ENCODE measurements around the gene HSBP1L1. TPM values are rescaled to one million over a fixed set of nuclear protein-coding genes. Genes with fewer than 3 reads are reported as not detected.

HSBP1L1 gene
- total and polyA plus RNA-seq, 8 donors = 4.1 to 62.3 (median 34.0) TPM

GRCh38 chr18:79975985-79976680, 11.7 kb downstream of the HSBP1L1 start:
- H3K27me3 ChIP-seq = no peaks in the 10 kb centered on the region
- no peaks in the 10 kb centered on the region for H3K9me3 ChIP-seq
- DNase-seq = no peak
- intact Hi-C loops (cut with DNase I; ENCODE audit: low total_unique reads) = no loop called here
- H3K4me1 ChIP-seq = peaks cover 0 to 4% (median 0%) of the 10 kb centered on the region in 4 donors
- 52 to 75% (median 63%) methylated on average over 14 of the region's 14 CpGs for WGBS, 5 donors
- TF ChIP-seq POLR2AphosphoS5 (IDR thresholded peaks at IDR 0.05) = no peak
- TF ChIP-seq CTCF (IDR thresholded peaks at IDR 0.05) = no peak
- TF ChIP-seq EP300 (IDR thresholded peaks at IDR 0.05) = no peak
- TF ChIP-seq POLR2A (IDR thresholded peaks at IDR 0.05) = no peak
- H3K36me3 ChIP-seq = peaks cover 7 to 67% (median 59%) of the 10 kb centered on the region in 4 donors
- H3K4me3 ChIP-seq = no peak overlapping the region
- no peak overlapping the region for H3K27ac ChIP-seq

GRCh38 chr18:79979843-79980242, 15.4 kb downstream of the HSBP1L1 start:
- Histone ChIP-seq H3K27me3 (no peaks in the 10 kb centered on the region), H3K4me3 (no peak overlapping the region), H3K4me1 (peaks cover 0 to 33% (median 17%) of the 10 kb centered on the region in 4 donors), H3K36me3 (peaks cover 8 to 40% (median 36%) of the 10 kb centered on the region in 4 donors), H3K27ac (no peak overlapping the region), H3K9me3 (no peaks in the 10 kb centered on the region)
- no peak for TF ChIP-seq POLR2A (IDR thresholded peaks at IDR 0.05)
- TF ChIP-seq POLR2AphosphoS5 (IDR thresholded peaks at IDR 0.05) = no peak
- no peak for TF ChIP-seq CTCF (IDR thresholded peaks at IDR 0.05)
- TF ChIP-seq EP300 (IDR thresholded peaks at IDR 0.05) = no peak
- intact Hi-C loops (cut with DNase I; ENCODE audit: low total_unique reads) = no loop called here
- WGBS, 5 donors = 86 to 94% (median 93%) methylated on average over 5 of the region's 5 CpGs
- DNase-seq = no peak

GRCh38 chr18:79980585-79980984, 16.1 kb downstream of the HSBP1L1 start:
- TF ChIP-seq POLR2AphosphoS5 (IDR thresholded peaks at IDR 0.05) = no peak
- no peak for TF ChIP-seq CTCF (IDR thresholded peaks at IDR 0.05)
- TF ChIP-seq EP300 (IDR thresholded peaks at IDR 0.05) = no peak
- TF ChIP-seq POLR2A (IDR thresholded peaks at IDR 0.05) = no peak
- peaks cover 7 to 41% (median 35%) of the 10 kb centered on the region in 4 donors for H3K36me3 ChIP-seq
- no peak overlapping the region for H3K4me3 ChIP-seq
- 67 to 80% (median 74%) methylated on average over 13 of the region's 13 CpGs for WGBS, 5 donors
- intact Hi-C loops (cut with DNase I; ENCODE audit: low total_unique reads) = no loop called here
- H3K27ac ChIP-seq = no peak overlapping the region
- H3K4me1 ChIP-seq = peaks cover 0 to 40% (median 21%) of the 10 kb centered on the region in 4 donors
- DNase-seq = no peak
- H3K27me3 ChIP-seq = no peaks in the 10 kb centered on the region
- H3K9me3 ChIP-seq = no peaks in the 10 kb centered on the region

- intact Hi-C loops (cut with DNase I; ENCODE audit: low total_unique reads) = no loop called here
- peak in 1 of 2 donors; percentile 40 for DNase-seq
- Histone ChIP-seq H3K27ac (no peak overlapping the region), H3K4me1 (peaks cover 15 to 62% (median 38%) of the 10 kb centered on the region in 4 donors), H3K36me3 (peaks cover 7 to 33% (median 29%) of the 10 kb centered on the region in 4 donors), H3K27me3 (no peaks in the 10 kb centered on the region), H3K4me3 (no peak overlapping the region), H3K9me3 (no peaks in the 10 kb centered on the region)
- TF ChIP-seq POLR2A (IDR thresholded peaks at IDR 0.05) (no peak), POLR2AphosphoS5 (IDR thresholded peaks at IDR 0.05) (no peak), CTCF (IDR thresholded peaks at IDR 0.05) (no peak), EP300 (IDR thresholded peaks at IDR 0.05) (no peak)
- 77 to 86% (median 84%) methylated on average over 6 of the region's 6 CpGs for WGBS, 5 donors
Measured at GRCh38 chr18:79982736-79983135, 18.3 kb downstream of the HSBP1L1 start.

Measured in stomach (tissue), 9 donors.